Transverse colon (tissue), 4 donors: ENCODE results near the gene GALNT10.

Experiments
- EP300 ChIP-seq: sonication (generic); formaldehyde crosslinking; IDR thresholded peaks from one replicate; pipeline ENCODE4 v1.6.1; 2017; ENCODE audit warnings: antibody characterized with exemption, low read depth
- POLR2A ChIP-seq: fragments of 450-650 bp; IDR thresholded peaks from one replicate; pipeline ENCODE4 v1.6.1; 2016; ENCODE audit warnings: antibody characterized with exemption, mild to moderate bottlenecking, moderate library complexity
- POLR2AphosphoS5 ChIP-seq, 3 donors: sonication (generic); formaldehyde crosslinking; IDR thresholded peaks; one replicate each; pipeline ENCODE4 v1.6.1; 2016; ENCODE audit warnings: antibody characterized with exemption in 3 of 3
- TF ChIP-seq, protein P1 (sequence below), 5 experiments: fragments of 200-600 bp in 3 of 5; fragments of 450-650 bp in 2 of 5; sonication (generic) in 3 of 5; IDR thresholded peaks; 1 replicate in 2 of 5; 2 replicates in 3 of 5; pipeline ENCODE4 v1.5.1; 2016 to 2017; ENCODE audit warnings: antibody characterized with exemption in 5 of 5, inconsistent platforms in 3 of 5, mild to moderate bottlenecking in 2 of 5, moderate library complexity in 1 of 5

DNA sequence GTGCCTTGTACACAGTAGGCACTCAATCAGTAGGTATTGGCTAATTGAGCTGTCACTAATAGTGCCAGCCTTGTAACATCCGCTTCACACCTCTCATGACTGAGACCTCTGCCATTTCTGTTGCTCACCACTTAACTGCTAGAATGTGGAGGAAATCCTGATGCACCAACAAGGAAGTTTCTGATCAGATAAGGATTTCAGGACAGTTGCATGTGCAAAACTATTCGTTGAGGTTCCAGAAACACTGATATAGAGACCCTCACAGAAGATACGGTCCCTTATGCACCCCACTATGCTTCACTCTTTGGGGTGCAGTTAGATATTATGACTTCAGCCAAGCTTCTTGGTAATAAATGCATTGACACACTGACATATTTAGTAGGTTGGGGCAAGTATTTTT is 266.0 kb downstream of the GALNT10 start:
- TF ChIP-seq, protein P1, sequence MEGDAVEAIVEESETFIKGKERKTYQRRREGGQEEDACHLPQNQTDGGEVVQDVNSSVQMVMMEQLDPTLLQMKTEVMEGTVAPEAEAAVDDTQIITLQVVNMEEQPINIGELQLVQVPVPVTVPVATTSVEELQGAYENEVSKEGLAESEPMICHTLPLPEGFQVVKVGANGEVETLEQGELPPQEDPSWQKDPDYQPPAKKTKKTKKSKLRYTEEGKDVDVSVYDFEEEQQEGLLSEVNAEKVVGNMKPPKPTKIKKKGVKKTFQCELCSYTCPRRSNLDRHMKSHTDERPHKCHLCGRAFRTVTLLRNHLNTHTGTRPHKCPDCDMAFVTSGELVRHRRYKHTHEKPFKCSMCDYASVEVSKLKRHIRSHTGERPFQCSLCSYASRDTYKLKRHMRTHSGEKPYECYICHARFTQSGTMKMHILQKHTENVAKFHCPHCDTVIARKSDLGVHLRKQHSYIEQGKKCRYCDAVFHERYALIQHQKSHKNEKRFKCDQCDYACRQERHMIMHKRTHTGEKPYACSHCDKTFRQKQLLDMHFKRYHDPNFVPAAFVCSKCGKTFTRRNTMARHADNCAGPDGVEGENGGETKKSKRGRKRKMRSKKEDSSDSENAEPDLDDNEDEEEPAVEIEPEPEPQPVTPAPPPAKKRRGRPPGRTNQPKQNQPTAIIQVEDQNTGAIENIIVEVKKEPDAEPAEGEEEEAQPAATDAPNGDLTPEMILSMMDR (IDR thresholded peaks at IDR 0.05): no peak
- TF ChIP-seq POLR2AphosphoS5 (IDR thresholded peaks at IDR 0.05): no peak
- no peak for TF ChIP-seq EP300
- TF ChIP-seq POLR2A: no peak
